ENCODE results near the gene AFAP1L2. TPM values are rescaled to one million over a fixed set of nuclear protein-coding genes. Genes with fewer than 3 reads are reported as not detected.
A peak's percentile ranks its signal among the peaks of the same experiment; 100 is the strongest.

AFAP1L2 gene
- total RNA-seq, 2 donors from 2014 or later, result 8.9 to 12.5 TPM

- ATAC-seq (no peak), DNase-seq (no peak)
- intact Hi-C loops (cut with DNase I, micrococcal nuclease), result no loop called here
Measured at GRCh38 chr10:114418109-114418508, 13.8 kb upstream of the AFAP1L2 start.

GRCh38 chr10:114412907-114413797 lies 8.8 kb upstream of the AFAP1L2 start:
- no peak for DNase-seq
- peak; percentile 37 for ATAC-seq
- intact Hi-C loops (cut with DNase I, micrococcal nuclease), result no loop called here

GRCh38 chr10:114408968-114409444 lies 4.7 kb upstream of the AFAP1L2 start:
- no peak for DNase-seq
- ATAC-seq, result no peak
- intact Hi-C loops (cut with DNase I, micrococcal nuclease), result no loop called here

GRCh38 chr10:114408112-114408967 lies 4.0 kb upstream of the AFAP1L2 start:
- DNase-seq (no peak), ATAC-seq (no peak)
- intact Hi-C loops (cut with DNase I, micrococcal nuclease), result no loop called here

GRCh38 chr10:114406455-114406854 lies 2.2 kb upstream of the AFAP1L2 start:
- intact Hi-C loops (cut with DNase I, micrococcal nuclease), result no loop called here
- no peak for DNase-seq
- ATAC-seq, result no peak

- DNase-seq (peak; percentile 61 to 71), ATAC-seq (peak; percentile 82)
- intact Hi-C loops (cut with DNase I, micrococcal nuclease), result no loop called here
Measured at GRCh38 chr10:114405011-114405350, 679 bp upstream of the AFAP1L2 start.

GRCh38 chr10:114403541-114404161 lies 651 bp downstream of the AFAP1L2 start:
- ATAC-seq (peak; percentile 24), DNase-seq (peak in 1 of 2 donors; percentile 32)
- intact Hi-C loops (cut with DNase I, micrococcal nuclease), result loop anchor here in 1 of 2 donors (5.0 kb wide), 1 partner anchor 231 kb away; the partner anchor contains the start of gene CCDC186

- intact Hi-C loops (cut with DNase I, micrococcal nuclease), result loop anchor here in 1 of 2 donors (5.0 kb wide), 1 partner anchor 231 kb away; the partner anchor contains the start of gene CCDC186
Measured at GRCh38 chr10:114402871-114403540, 1.3 kb downstream of the AFAP1L2 start.

GRCh38 chr10:114402233-114402632 lies 2.1 kb downstream of the AFAP1L2 start:
- intact Hi-C loops (cut with DNase I, micrococcal nuclease), result loop anchor here in 1 of 2 donors (5.0 kb wide), 1 partner anchor 230 kb away; the partner anchor contains the start of gene CCDC186
- no peak for ATAC-seq
- no peak for DNase-seq

More at GRCh38 chr10:114402871-114403540, 1.3 kb downstream of the AFAP1L2 start:
- DNase-seq (no peak), ATAC-seq (no peak)

GRCh38 chr10:114401195-114401791 lies 3.0 kb downstream of the AFAP1L2 start:
- DNase-seq (peak; percentile 28 to 60), ATAC-seq (no peak)
- intact Hi-C loops (cut with DNase I, micrococcal nuclease), result loop anchor here in 1 of 2 donors (5.0 kb wide), 1 partner anchor 229 kb away; the partner anchor contains the start of gene CCDC186

GRCh38 chr10:114400091-114400490 lies 4.2 kb downstream of the AFAP1L2 start:
- ATAC-seq (no peak), DNase-seq (no peak)
- intact Hi-C loops (cut with DNase I, micrococcal nuclease), result loop anchor here in 1 of 2 donors (5.0 kb wide), 1 partner anchor 228 kb away; the partner anchor contains the start of gene CCDC186

GRCh38 chr10:114399576-114399975 lies 4.7 kb downstream of the AFAP1L2 start:
- DNase-seq, result no peak
- intact Hi-C loops (cut with DNase I, micrococcal nuclease), result no loop called here
- no peak for ATAC-seq

GRCh38 chr10:114398587-114399331 lies 5.5 kb downstream of the AFAP1L2 start:
- DNase-seq, result no peak
- intact Hi-C loops (cut with DNase I, micrococcal nuclease), result no loop called here
- ATAC-seq, result no peak

- ATAC-seq (peak; percentile 27), DNase-seq (no peak)
- intact Hi-C loops (cut with DNase I, micrococcal nuclease), result no loop called here
Measured at GRCh38 chr10:114397651-114398145, 6.6 kb downstream of the AFAP1L2 start.

GRCh38 chr10:114396464-114396863 lies 7.8 kb downstream of the AFAP1L2 start:
- DNase-seq (no peak), ATAC-seq (no peak)
- intact Hi-C loops (cut with DNase I, micrococcal nuclease), result no loop called here

GRCh38 chr10:114395366-114396022 lies 8.8 kb downstream of the AFAP1L2 start:
- ATAC-seq (no peak), DNase-seq (no peak)
- intact Hi-C loops (cut with DNase I, micrococcal nuclease), result no loop called here
